ENCODE results near the gene SIRPG. TPM values are rescaled to one million over a fixed set of nuclear protein-coding genes. Genes with fewer than 3 reads are reported as not detected.

The SIRPG gene
- total RNA-seq, 1 experiment from 2014 or later, result not detected

DNA sequence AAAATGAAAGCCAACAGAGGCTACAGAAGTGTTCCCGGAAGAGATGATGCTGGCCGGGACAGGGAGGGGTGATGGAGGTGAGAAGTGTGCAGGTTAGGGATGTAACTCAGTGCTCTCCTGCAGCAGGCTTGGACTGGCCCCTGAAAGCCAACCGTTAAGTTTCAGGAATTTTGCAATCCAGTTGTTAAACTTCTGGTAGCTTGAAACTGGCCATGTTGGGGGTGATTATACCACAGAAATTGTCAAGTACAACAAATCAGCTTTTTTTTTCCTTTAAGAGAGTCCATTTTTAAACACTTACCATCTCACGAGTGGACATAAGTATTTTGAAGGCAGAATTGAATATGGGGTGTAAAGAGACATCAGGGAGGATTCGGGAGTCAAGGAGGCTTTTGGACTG is 29.0 kb downstream of the SIRPG start:
- no peak overlapping the region for H3K9ac ChIP-seq (ENCODE audit: low read length)
- no peak overlapping the region for H2AFZ ChIP-seq (ENCODE audit: low read length)
- no peak overlapping the region for H3K27ac ChIP-seq (ENCODE audit: low read length)
- H4K20me1 ChIP-seq (ENCODE audit: insufficient read depth, low read depth, low read length), result no peaks in the 10 kb centered on the region
- H3K36me3 ChIP-seq (ENCODE audit: insufficient read depth, low read length), result no peaks in the 10 kb centered on the region
- no peaks in the 10 kb centered on the region for H3K27me3 ChIP-seq (ENCODE audit: low read length)
- H3K4me2 ChIP-seq (ENCODE audit: low read depth, low read length, poor library complexity, severe bottlenecking), result no peak overlapping the region
- no peaks in the 10 kb centered on the region for H3K9me3 ChIP-seq (ENCODE audit: low read length)
- DNase-seq, result no peak
- no peaks in the 10 kb centered on the region for H3K4me1 ChIP-seq (ENCODE audit: low read length)
- H3K9me2 ChIP-seq (replicated peaks; ENCODE audit: insufficient read depth, low read length), result no peaks in the 10 kb centered on the region
- no peak overlapping the region for H3K4me3 ChIP-seq (ENCODE audit: low read length)
- no peaks in the 10 kb centered on the region for H3K79me2 ChIP-seq (ENCODE audit: low read length)

GRCh38 chr20:1627200-1627550 is 30.4 kb downstream of the SIRPG start:
- Histone ChIP-seq H3K36me3 (ENCODE audit: insufficient read depth, low read length) (no peaks in the 10 kb centered on the region), H3K9ac (ENCODE audit: low read length) (no peak overlapping the region), H3K27me3 (ENCODE audit: low read length) (no peaks in the 10 kb centered on the region), H3K27ac (ENCODE audit: low read length) (no peak overlapping the region), H2AFZ (ENCODE audit: low read length) (no peak overlapping the region), H3K4me2 (ENCODE audit: low read depth, low read length, poor library complexity, severe bottlenecking) (no peak overlapping the region), H3K4me3 (ENCODE audit: low read length) (no peak overlapping the region), H3K9me2 (replicated peaks; ENCODE audit: insufficient read depth, low read length) (no peaks in the 10 kb centered on the region), H3K4me1 (ENCODE audit: low read length) (no peaks in the 10 kb centered on the region), H4K20me1 (ENCODE audit: insufficient read depth, low read depth, low read length) (no peaks in the 10 kb centered on the region), H3K9me3 (ENCODE audit: low read length) (no peaks in the 10 kb centered on the region), H3K79me2 (ENCODE audit: low read length) (no peaks in the 10 kb centered on the region)
- DNase-seq, result no peak

GRCh38 chr20:1626528-1627199 is 30.9 kb downstream of the SIRPG start:
- Histone ChIP-seq H3K4me3 (ENCODE audit: low read length) (no peak overlapping the region), H3K27ac (ENCODE audit: low read length) (no peak overlapping the region), H3K9me2 (replicated peaks; ENCODE audit: insufficient read depth, low read length) (no peaks in the 10 kb centered on the region), H3K27me3 (ENCODE audit: low read length) (no peaks in the 10 kb centered on the region), H3K36me3 (ENCODE audit: insufficient read depth, low read length) (no peaks in the 10 kb centered on the region), H3K4me2 (ENCODE audit: low read depth, low read length, poor library complexity, severe bottlenecking) (no peak overlapping the region), H3K79me2 (ENCODE audit: low read length) (no peaks in the 10 kb centered on the region), H3K4me1 (ENCODE audit: low read length) (no peaks in the 10 kb centered on the region), H2AFZ (ENCODE audit: low read length) (no peak overlapping the region), H3K9ac (ENCODE audit: low read length) (no peak overlapping the region), H3K9me3 (ENCODE audit: low read length) (no peaks in the 10 kb centered on the region), H4K20me1 (ENCODE audit: insufficient read depth, low read depth, low read length) (no peaks in the 10 kb centered on the region)
- DNase-seq, result no peak

- Histone ChIP-seq H3K79me2 (ENCODE audit: low read length) (no peaks in the 10 kb centered on the region), H3K4me3 (ENCODE audit: low read length) (no peak overlapping the region), H3K36me3 (ENCODE audit: insufficient read depth, low read length) (no peaks in the 10 kb centered on the region), H3K9ac (ENCODE audit: low read length) (no peak overlapping the region), H3K27ac (ENCODE audit: low read length) (no peak overlapping the region), H3K4me1 (ENCODE audit: low read length) (no peaks in the 10 kb centered on the region), H4K20me1 (ENCODE audit: insufficient read depth, low read depth, low read length) (no peaks in the 10 kb centered on the region), H3K27me3 (ENCODE audit: low read length) (no peaks in the 10 kb centered on the region), H3K9me3 (ENCODE audit: low read length) (no peaks in the 10 kb centered on the region), H3K9me2 (replicated peaks; ENCODE audit: insufficient read depth, low read length) (no peaks in the 10 kb centered on the region), H3K4me2 (ENCODE audit: low read depth, low read length, poor library complexity, severe bottlenecking) (no peak overlapping the region), H2AFZ (ENCODE audit: low read length) (no peak overlapping the region)
- no peak for DNase-seq
Observed at GRCh38 chr20:1625083-1625690, 32.4 kb downstream of the SIRPG start.

- no peaks in the 10 kb centered on the region for H3K9me3 ChIP-seq (ENCODE audit: low read length)
- H4K20me1 ChIP-seq (ENCODE audit: insufficient read depth, low read depth, low read length), result no peaks in the 10 kb centered on the region
- no peak overlapping the region for H3K4me3 ChIP-seq (ENCODE audit: low read length)
- H3K27ac ChIP-seq (ENCODE audit: low read length), result no peak overlapping the region
- no peaks in the 10 kb centered on the region for H3K4me1 ChIP-seq (ENCODE audit: low read length)
- H3K9ac ChIP-seq (ENCODE audit: low read length), result no peak overlapping the region
- no peaks in the 10 kb centered on the region for H3K27me3 ChIP-seq (ENCODE audit: low read length)
- H2AFZ ChIP-seq (ENCODE audit: low read length), result no peak overlapping the region
- DNase-seq, result no peak
- H3K4me2 ChIP-seq (ENCODE audit: low read depth, low read length, poor library complexity, severe bottlenecking), result no peak overlapping the region
- H3K36me3 ChIP-seq (ENCODE audit: insufficient read depth, low read length), result no peaks in the 10 kb centered on the region
- no peaks in the 10 kb centered on the region for H3K79me2 ChIP-seq (ENCODE audit: low read length)
- no peaks in the 10 kb centered on the region for H3K9me2 ChIP-seq (replicated peaks; ENCODE audit: insufficient read depth, low read length)
Observed at GRCh38 chr20:1623501-1624205, 33.9 kb downstream of the SIRPG start.

DNA sequence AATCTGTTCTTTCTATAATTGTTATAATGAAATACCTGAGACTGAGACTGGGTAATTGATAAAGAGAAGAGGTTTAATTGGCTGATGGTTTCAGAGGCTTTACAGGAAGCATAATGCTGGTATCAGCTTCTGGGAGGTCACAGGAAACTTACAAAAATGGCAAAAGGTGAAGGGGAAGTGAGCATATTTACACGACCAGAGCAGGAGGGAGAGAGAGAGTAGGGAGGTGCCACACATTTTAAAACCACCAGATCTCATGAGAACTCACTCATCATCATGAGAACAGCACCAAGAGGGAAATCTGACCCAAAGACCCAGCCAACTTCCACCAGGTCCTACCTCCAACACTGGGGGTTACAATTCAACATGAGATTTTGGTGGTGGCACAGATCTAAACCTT is 35.1 kb downstream of the SIRPG start:
- no peak overlapping the region for H3K27ac ChIP-seq (ENCODE audit: low read length)

GRCh38 chr20:1621316-1621715 is 36.3 kb downstream of the SIRPG start:
- Histone ChIP-seq H2AFZ (ENCODE audit: low read length) (no peak overlapping the region), H3K9me3 (ENCODE audit: low read length) (no peaks in the 10 kb centered on the region), H3K9me2 (replicated peaks; ENCODE audit: insufficient read depth, low read length) (no peaks in the 10 kb centered on the region), H3K4me2 (ENCODE audit: low read depth, low read length, poor library complexity, severe bottlenecking) (no peak overlapping the region), H3K36me3 (ENCODE audit: insufficient read depth, low read length) (no peaks in the 10 kb centered on the region), H3K27ac (ENCODE audit: low read length) (no peak overlapping the region), H3K4me1 (ENCODE audit: low read length) (peaks cover 7% of the 10 kb centered on the region), H4K20me1 (ENCODE audit: insufficient read depth, low read depth, low read length) (no peaks in the 10 kb centered on the region), H3K9ac (ENCODE audit: low read length) (no peak overlapping the region), H3K4me3 (ENCODE audit: low read length) (no peak overlapping the region), H3K79me2 (ENCODE audit: low read length) (no peaks in the 10 kb centered on the region), H3K27me3 (ENCODE audit: low read length) (no peaks in the 10 kb centered on the region)
- no peak for DNase-seq

More for the DNA sequence above, 35.1 kb downstream of the SIRPG start:
- H3K4me2 ChIP-seq (ENCODE audit: low read depth, low read length, poor library complexity, severe bottlenecking), result no peak overlapping the region
- H3K27me3 ChIP-seq (ENCODE audit: low read length), result no peaks in the 10 kb centered on the region
- no peak overlapping the region for H3K4me3 ChIP-seq (ENCODE audit: low read length)
- H4K20me1 ChIP-seq (ENCODE audit: insufficient read depth, low read depth, low read length), result no peaks in the 10 kb centered on the region
- H3K36me3 ChIP-seq (ENCODE audit: insufficient read depth, low read length), result no peaks in the 10 kb centered on the region
- no peak for DNase-seq
- H3K4me1 ChIP-seq (ENCODE audit: low read length), result no peaks in the 10 kb centered on the region
- no peaks in the 10 kb centered on the region for H3K9me2 ChIP-seq (replicated peaks; ENCODE audit: insufficient read depth, low read length)
- H3K9ac ChIP-seq (ENCODE audit: low read length), result no peak overlapping the region
- no peaks in the 10 kb centered on the region for H3K79me2 ChIP-seq (ENCODE audit: low read length)
- no peak overlapping the region for H2AFZ ChIP-seq (ENCODE audit: low read length)
- no peaks in the 10 kb centered on the region for H3K9me3 ChIP-seq (ENCODE audit: low read length)

- no peak for DNase-seq
- no peak within 1 kb of the TSS for H3K27ac ChIP-seq (ENCODE audit: low read length)
- no peaks in the 10 kb centered on the region for H3K27me3 ChIP-seq (ENCODE audit: low read length)
- no peak within 1 kb of the TSS for H3K4me2 ChIP-seq (ENCODE audit: low read depth, low read length, poor library complexity, severe bottlenecking)
- H3K4me3 ChIP-seq (ENCODE audit: low read length), result no peak within 1 kb of the TSS
- no peaks in the 10 kb centered on the region for H3K9me3 ChIP-seq (ENCODE audit: low read length)
- no peak within 1 kb of the TSS for H3K9ac ChIP-seq (ENCODE audit: low read length)
- H4K20me1 ChIP-seq (ENCODE audit: insufficient read depth, low read depth, low read length), result no peaks in the 10 kb centered on the region
- H3K36me3 ChIP-seq (ENCODE audit: insufficient read depth, low read length), result no peaks in the 10 kb centered on the region
- H3K79me2 ChIP-seq (ENCODE audit: low read length), result no peaks in the 10 kb centered on the region
- peaks cover 8% of the 10 kb centered on the region for H3K4me1 ChIP-seq (ENCODE audit: low read length)
- H2AFZ ChIP-seq (ENCODE audit: low read length), result no peak within 1 kb of the TSS
- no peaks in the 10 kb centered on the region for H3K9me2 ChIP-seq (replicated peaks; ENCODE audit: insufficient read depth, low read length)
Observed at GRCh38 chr20:1619861-1620444, 37.6 kb downstream of the SIRPG start, which contains the start of gene SIRPB1. Gene SIRPB1 (minus strand): TSS chr20:1620009. CDS start chr20:1619944, 65 bp downstream.
